ENCODE measurements around the gene B4GALNT2. TPM values are rescaled to one million over a fixed set of nuclear protein-coding genes. Genes with fewer than 3 reads are reported as not detected.
A peak's percentile ranks its signal among the peaks of the same experiment; 100 is the strongest.

The B4GALNT2 gene
- total and polyA plus RNA-seq, 2 of the 13 experiments (the other 11 are each of a cell fraction or from before 2014, with no cell fraction given), result not detected

DNA sequence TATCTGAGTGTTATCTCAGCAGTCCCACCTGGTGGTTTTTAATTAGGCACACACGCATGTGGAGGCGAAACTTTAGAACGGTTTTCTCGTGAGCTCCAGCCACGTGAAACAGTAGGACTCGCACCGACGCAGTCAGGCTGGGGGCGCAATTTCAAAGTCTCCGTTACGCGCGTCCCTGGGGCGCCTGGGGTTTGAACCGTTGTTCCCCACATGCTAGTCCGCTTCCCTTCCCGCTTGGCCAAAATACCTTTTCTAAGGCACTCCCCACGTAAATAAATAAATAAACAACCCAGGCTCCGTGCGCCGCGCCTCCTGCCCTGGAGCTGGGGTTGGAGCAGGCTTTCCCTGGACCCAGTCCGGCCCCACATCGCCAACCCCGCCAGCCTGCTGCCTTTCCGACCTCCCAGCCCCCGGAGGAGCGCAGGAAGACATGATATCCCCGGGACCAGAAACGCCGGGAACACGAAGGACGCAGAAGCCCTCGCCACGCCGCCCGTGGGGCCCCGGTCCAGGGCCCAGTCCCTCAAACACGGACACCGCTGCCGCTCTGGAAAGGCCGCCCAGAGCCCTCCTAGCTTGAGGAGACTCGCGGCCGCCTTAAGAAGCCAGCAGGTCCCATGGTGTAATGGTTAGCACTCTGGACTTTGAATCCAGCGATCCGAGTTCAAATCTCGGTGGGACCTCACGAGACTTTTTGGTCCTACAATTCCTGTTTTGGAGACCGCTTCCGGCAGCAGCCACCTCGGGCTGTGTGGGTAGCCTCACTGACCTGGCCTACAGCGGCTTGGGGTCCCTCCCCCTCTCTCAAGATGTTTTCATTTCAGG is 59.6 kb downstream of the B4GALNT2 start (continued):
- TF ChIP-seq ZSCAN20 (CRISPR knock-in tag; IDR thresholded peaks at IDR 0.05; ENCODE audit: borderline replicate concordance) (peak; percentile 97), TCF7L2 (IDR thresholded peaks at IDR 0.05; ENCODE audit: low read depth, low read length) (no peak), SRSF4 (IDR thresholded peaks at IDR 0.05; ENCODE audit: low read depth, low read length, poor library complexity, severe bottlenecking) (no peak), FOXO1 (CRISPR knock-in tag; IDR thresholded peaks at IDR 0.05) (peak; percentile 8; the same call in 1 of the 2 replicates), ZNF562 (CRISPR knock-in tag; IDR thresholded peaks at IDR 0.05; ENCODE audit: borderline replicate concordance) (peak; percentile 88; the same call in 1 of the 2 replicates), HOXA7 (CRISPR knock-in tag; IDR thresholded peaks at IDR 0.05) (no peak), NR2F1 (CRISPR knock-in tag; IDR thresholded peaks at IDR 0.05) (no peak; a peak in 1 of 4 replicates), MEIS2 (CRISPR knock-in tag; IDR thresholded peaks at IDR 0.05) (peak; percentile 87; the same call in 1 of the 2 replicates), GPN1 (CRISPR knock-in tag; IDR thresholded peaks at IDR 0.05; ENCODE audit: borderline replicate concordance) (no peak), PPARG (CRISPR knock-in tag; conservative IDR thresholded peaks at IDR 0.05) (peak; percentile 77), KMT2A (CRISPR knock-in tag; IDR thresholded peaks at IDR 0.05) (peak; percentile 53; the same call in 1 of the 2 replicates), ZNF746 (CRISPR knock-in tag; IDR thresholded peaks at IDR 0.05) (peak; percentile 46; the same call in 1 of the 2 replicates), TBX2 (CRISPR knock-in tag; IDR thresholded peaks at IDR 0.05; ENCODE audit: borderline replicate concordance) (peak; percentile 88), ZNF382 (CRISPR knock-in tag; IDR thresholded peaks at IDR 0.05; ENCODE audit: borderline replicate concordance) (no peak), SPEN (CRISPR knock-in tag; IDR thresholded peaks at IDR 0.05; ENCODE audit: low read depth) (no peak; the same call in 1 of the 2 replicates), ZNF101 (CRISPR knock-in tag; IDR thresholded peaks at IDR 0.05; ENCODE audit: borderline replicate concordance, low read depth) (peak; percentile 67; the same call in 1 of the 2 replicates), MEIS1 (CRISPR knock-in tag; IDR thresholded peaks at IDR 0.05; ENCODE audit: borderline replicate concordance) (no peak), ZNF776 (CRISPR knock-in tag; IDR thresholded peaks at IDR 0.05) (no peak)
- TF ChIP-seq, protein P1, sequence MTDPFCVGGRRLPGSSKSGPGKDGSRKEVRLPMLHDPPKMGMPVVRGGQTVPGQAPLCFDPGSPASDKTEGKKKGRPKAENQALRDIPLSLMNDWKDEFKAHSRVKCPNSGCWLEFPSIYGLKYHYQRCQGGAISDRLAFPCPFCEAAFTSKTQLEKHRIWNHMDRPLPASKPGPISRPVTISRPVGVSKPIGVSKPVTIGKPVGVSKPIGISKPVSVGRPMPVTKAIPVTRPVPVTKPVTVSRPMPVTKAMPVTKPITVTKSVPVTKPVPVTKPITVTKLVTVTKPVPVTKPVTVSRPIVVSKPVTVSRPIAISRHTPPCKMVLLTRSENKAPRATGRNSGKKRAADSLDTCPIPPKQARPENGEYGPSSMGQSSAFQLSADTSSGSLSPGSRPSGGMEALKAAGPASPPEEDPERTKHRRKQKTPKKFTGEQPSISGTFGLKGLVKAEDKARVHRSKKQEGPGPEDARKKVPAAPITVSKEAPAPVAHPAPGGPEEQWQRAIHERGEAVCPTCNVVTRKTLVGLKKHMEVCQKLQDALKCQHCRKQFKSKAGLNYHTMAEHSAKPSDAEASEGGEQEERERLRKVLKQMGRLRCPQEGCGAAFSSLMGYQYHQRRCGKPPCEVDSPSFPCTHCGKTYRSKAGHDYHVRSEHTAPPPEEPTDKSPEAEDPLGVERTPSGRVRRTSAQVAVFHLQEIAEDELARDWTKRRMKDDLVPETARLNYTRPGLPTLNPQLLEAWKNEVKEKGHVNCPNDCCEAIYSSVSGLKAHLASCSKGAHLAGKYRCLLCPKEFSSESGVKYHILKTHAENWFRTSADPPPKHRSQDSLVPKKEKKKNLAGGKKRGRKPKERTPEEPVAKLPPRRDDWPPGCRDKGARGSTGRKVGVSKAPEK (CRISPR knock-in tag; IDR thresholded peaks at IDR 0.05; ENCODE audit: borderline replicate concordance), result no peak
- TF ChIP-seq, protein P2, sequence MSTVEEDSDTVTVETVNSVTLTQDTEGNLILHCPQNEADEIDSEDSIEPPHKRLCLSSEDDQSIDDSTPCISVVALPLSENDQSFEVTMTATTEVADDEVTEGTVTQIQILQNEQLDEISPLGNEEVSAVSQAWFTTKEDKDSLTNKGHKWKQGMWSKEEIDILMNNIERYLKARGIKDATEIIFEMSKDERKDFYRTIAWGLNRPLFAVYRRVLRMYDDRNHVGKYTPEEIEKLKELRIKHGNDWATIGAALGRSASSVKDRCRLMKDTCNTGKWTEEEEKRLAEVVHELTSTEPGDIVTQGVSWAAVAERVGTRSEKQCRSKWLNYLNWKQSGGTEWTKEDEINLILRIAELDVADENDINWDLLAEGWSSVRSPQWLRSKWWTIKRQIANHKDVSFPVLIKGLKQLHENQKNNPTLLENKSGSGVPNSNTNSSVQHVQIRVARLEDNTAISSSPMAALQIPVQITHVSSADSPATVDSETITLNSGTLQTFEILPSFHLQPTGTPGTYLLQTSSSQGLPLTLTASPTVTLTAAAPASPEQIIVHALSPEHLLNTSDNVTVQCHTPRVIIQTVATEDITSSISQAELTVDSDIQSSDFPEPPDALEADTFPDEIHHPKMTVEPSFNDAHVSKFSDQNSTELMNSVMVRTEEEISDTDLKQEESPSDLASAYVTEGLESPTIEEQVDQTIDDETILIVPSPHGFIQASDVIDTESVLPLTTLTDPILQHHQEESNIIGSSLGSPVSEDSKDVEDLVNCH (CRISPR knock-in tag; IDR thresholded peaks at IDR 0.05), result 0 out of 2 replicates have a peak, but pooled peaks have one; percentile 76
- TF ChIP-seq, protein P3, sequence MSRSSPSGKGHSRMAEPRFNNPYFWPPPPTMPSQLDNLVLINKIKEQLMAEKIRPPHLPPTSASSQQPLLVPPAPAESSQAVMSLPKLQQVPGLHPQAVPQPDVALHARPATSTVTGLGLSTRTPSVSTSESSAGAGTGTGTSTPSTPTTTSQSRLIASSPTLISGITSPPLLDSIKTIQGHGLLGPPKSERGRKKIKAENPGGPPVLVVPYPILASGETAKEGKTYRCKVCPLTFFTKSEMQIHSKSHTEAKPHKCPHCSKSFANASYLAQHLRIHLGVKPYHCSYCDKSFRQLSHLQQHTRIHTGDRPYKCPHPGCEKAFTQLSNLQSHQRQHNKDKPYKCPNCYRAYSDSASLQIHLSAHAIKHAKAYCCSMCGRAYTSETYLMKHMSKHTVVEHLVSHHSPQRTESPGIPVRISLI (CRISPR knock-in tag; IDR thresholded peaks at IDR 0.05; ENCODE audit: borderline replicate concordance), result peak; percentile 49; the same call in 1 of the 2 replicates
- TF ChIP-seq, protein P4, sequence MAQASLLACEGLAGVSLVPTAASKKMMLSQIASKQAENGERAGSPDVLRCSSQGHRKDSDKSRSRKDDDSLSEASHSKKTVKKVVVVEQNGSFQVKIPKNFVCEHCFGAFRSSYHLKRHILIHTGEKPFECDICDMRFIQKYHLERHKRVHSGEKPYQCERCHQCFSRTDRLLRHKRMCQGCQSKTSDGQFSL (CRISPR knock-in tag; IDR thresholded peaks at IDR 0.05), result peak; percentile 36
